HUES64 (cell line): ENCODE results near the gene STX1A.
"Not testable (repeated sequence)": the region's sequence is repeated elsewhere in the genome, so short reads cannot be mapped to it uniquely, and the experiment has no call there.

Experiments used
- H3K27ac ChIP-seq: 2 replicates; pipeline ENCODE4 v1.7.0; 2013; ENCODE audit warnings: low read depth, low read length, inconsistent platforms
- H3K27me3 ChIP-seq: 2 replicates; pipeline ENCODE4 v1.6.1; 2013; ENCODE audit warnings: mild to moderate bottlenecking, low read length; ENCODE audit not compliant: insufficient read depth
- H3K36me3 ChIP-seq: 2 replicates; pipeline ENCODE4 v1.6.1; 2013; ENCODE audit warnings: mild to moderate bottlenecking, low read length; ENCODE audit not compliant: insufficient read depth
- H3K4me1 ChIP-seq: 2 replicates; pipeline ENCODE4 v1.6.1; 2013; ENCODE audit warnings: mild to moderate bottlenecking, low read length, moderate library complexity; ENCODE audit not compliant: insufficient read depth
- H3K4me3 ChIP-seq: 2 replicates; pipeline ENCODE4 v1.5.1; 2013; ENCODE audit warnings: mild to moderate bottlenecking, low read length, moderate library complexity
- H3K9ac ChIP-seq: 2 replicates; pipeline ENCODE4 v1.6.1; 2013; ENCODE audit warnings: mild to moderate bottlenecking, low read depth, low read length
- H3K9me3 ChIP-seq: 2 replicates; pipeline ENCODE4 v1.6.1; 2013; ENCODE audit warnings: low read depth, low read length; ENCODE audit not compliant: insufficient read depth
- WGBS: fragments of 150-250, 120-280 bp; methylation state at CpG from one replicate; pipeline ENCODE4 v1.1.7; 2013; ENCODE audit warnings: missing lambda C conversion rate; 5-methylcytosine and 5-hydroxymethylcytosine counted together

STX1A gene

DNA sequence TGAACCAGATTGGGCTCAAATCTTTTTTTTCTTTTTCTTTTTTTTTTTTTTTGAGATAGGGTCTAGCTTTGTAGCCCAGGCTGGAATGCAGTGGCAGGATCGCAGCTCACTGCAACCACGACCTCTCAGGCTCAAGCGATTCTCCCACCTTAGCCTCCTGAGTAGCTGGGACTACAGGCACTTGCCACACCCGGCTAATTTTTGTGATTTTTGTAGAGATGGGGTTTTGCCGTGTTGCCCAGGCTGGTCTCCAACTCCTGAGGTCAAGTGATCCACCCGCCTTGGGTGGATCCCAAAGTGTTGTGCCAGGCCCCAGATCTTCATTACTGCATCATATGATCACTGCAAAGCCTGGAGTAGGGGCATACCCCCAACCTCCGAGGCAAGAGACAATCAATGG, 39.0 kb downstream of the STX1A start:
- H3K9me3 ChIP-seq = no peaks in the 10 kb centered on the region
- H3K36me3 ChIP-seq = peaks cover 12% of the 10 kb centered on the region
- H3K27me3 ChIP-seq = no peaks in the 10 kb centered on the region
- no peak overlapping the region for H3K9ac ChIP-seq
- 91% methylated on average over 7 of the region's 7 CpGs for WGBS
- peaks cover 6% of the 10 kb centered on the region; the same call in 1 of the 2 replicates for H3K4me1 ChIP-seq
- no peak overlapping the region for H3K27ac ChIP-seq
- H3K4me3 ChIP-seq = no peak overlapping the region

DNA sequence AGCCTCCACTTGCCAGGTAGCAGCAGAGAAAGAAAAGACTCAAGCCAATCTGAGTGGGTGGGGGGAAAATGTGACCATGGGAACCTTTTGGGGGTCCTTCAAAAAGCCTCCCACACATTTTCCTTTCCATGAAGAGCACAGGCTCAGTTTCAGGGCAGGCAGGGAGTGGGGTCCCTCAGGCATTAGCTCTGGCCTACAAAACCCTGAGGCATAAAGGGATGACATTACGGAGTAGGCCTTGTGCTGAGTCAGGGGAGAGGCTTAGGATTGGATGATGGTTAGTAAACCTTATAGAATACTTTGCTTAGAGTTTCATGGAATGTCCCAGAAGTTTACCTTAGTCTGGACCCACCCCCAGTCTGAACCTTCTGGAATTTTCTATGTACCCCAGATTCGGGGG, 39.8 kb downstream of the STX1A start:
- Histone ChIP-seq H3K9me3 (no peaks in the 10 kb centered on the region), H3K36me3 (peaks cover 12% of the 10 kb centered on the region), H3K27me3 (no peaks in the 10 kb centered on the region), H3K4me1 (peaks cover 6% of the 10 kb centered on the region; the same call in 1 of the 2 replicates), H3K9ac (no peak overlapping the region), H3K4me3 (no peak overlapping the region), H3K27ac (no peak overlapping the region)
- 93% methylated on average over 2 of the region's 2 CpGs for WGBS

DNA sequence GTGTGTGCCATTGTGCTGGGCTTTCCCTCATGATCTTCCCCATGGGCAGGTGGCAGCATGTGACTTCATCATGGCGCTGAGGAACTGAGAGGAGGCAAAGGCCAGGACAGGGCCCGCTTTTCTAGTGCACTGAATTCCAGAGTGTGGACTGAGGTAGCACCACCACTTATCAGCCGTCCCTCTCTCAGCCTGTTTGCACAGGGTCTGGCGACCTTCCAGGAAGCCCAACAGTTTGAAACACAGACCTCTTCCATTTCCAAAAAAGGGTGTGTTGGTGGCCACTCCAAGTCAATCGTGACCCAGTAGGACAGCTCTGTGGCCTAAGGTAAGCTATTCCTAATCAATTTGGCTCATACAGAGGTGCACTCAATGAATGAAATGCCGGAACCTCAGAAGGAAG, 40.6 kb downstream of the STX1A start:
- Histone ChIP-seq H3K27ac (no peak overlapping the region), H3K36me3 (peaks cover 12% of the 10 kb centered on the region), H3K9ac (no peak overlapping the region), H3K27me3 (no peaks in the 10 kb centered on the region), H3K4me3 (no peak overlapping the region), H3K4me1 (peaks cover 6% of the 10 kb centered on the region; the same call in 1 of the 2 replicates), H3K9me3 (no peaks in the 10 kb centered on the region)
- 93% methylated on average over 6 of the region's 6 CpGs for WGBS

DNA sequence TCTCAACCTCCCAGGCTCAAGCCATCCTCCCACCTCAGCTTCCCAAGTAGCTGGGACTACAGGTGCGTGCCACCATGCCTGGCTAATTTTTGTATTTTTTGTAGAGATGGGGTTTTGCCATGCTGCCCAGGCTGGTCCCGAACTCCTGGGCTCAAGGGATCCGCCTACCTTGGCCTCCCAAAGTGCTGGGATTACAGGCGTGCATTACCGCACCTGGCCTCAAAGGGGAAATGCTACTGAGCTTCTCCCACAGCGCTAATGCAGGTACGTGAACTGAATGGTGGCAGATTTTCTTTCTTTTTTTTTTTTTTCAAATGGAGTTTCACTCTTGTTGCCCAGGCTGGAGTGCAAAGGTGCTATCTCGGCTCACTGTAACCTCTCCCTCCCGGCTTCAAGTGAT, 43.4 kb downstream of the STX1A start:
- not testable (repeated sequence) for H3K27me3 ChIP-seq, H3K4me1 ChIP-seq, H3K27ac ChIP-seq, H3K4me3 ChIP-seq, H3K9me3 ChIP-seq, H3K9ac ChIP-seq
- WGBS = 81% methylated on average over 9 of the region's 9 CpGs
- peaks cover 12% of the 10 kb centered on the region for H3K36me3 ChIP-seq

DNA sequence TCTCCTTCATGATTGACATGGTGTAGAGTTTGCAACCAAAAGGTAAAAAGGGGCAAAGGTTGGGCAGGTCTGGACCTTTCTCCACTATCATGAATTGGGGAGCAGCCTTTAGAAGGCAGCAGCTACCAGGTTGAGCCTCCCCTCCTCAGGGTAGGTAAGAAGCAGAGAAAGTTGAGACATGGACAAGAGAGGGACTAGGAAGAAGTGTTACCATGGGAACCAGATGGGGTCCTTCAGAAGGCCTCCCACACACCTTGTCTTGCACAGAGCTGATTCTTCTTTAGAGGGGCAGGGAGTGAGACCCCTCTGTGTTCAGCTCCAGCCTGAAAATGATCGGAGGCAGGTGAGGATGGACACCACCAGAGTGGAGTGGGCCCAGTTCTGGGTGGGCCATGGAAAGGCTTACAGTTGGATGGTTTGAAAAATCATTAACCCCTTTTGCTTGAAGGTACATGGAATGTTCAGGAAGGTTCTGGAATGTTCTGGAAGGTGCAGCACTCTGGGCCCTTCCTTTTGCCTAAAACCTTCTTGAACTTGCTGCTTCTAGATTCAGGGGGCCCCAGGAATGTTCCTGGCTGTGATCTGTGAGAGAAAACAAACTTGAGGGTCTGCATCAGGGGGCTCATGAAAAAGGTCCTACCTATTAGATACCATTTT, 44.9 kb downstream of the STX1A start:
- peaks cover 12% of the 10 kb centered on the region for H3K36me3 ChIP-seq
- no peaks in the 10 kb centered on the region; the same call in 1 of the 2 replicates for H3K4me1 ChIP-seq
- no peaks in the 10 kb centered on the region for H3K27me3 ChIP-seq
- H3K4me3 ChIP-seq = no peak overlapping the region
- 84% methylated on average over 1 of the region's 1 CpG for WGBS
- H3K9ac ChIP-seq = no peak overlapping the region
- no peak overlapping the region for H3K27ac ChIP-seq
- no peaks in the 10 kb centered on the region for H3K9me3 ChIP-seq

DNA sequence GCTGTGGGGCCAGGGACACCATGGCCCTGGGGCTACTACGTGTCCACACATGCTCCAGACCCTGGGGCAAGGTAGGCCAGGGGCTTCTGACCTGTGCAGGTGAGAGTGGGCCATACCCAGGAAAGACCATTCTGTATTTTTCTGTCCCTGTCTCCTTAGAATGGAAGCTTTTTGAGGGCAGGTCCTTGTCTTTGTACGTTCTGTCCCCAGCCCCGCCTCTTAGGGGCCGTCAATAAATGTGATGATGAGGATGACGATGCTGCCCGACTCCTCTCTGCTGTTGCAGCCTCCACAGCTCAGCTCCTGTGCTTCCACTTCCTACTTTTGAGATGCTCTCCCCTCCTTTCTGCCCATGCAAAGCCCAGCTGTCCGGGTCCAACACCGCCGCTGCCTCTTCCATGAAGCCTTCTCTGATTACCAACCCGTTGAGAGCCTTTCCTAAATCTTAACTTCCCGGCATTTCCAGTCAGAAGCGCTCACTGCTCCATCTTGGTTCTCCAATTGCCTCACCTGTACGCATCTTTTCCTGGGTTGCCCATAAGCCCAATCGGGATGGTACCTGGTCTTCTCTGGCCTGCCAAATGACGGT, 47.5 kb downstream of the STX1A start:
- peaks cover 8% of the 10 kb centered on the region; the same call in 1 of the 2 replicates for H3K4me1 ChIP-seq
- no peak overlapping the region for H3K27ac ChIP-seq
- H3K9ac ChIP-seq = no peak overlapping the region
- peaks cover 7% of the 10 kb centered on the region; the same call in 1 of the 2 replicates for H3K27me3 ChIP-seq
- H3K9me3 ChIP-seq = no peaks in the 10 kb centered on the region
- H3K36me3 ChIP-seq = no peaks in the 10 kb centered on the region
- 91% methylated on average over 15 of the region's 15 CpGs for WGBS
- H3K4me3 ChIP-seq = no peak overlapping the region

DNA sequence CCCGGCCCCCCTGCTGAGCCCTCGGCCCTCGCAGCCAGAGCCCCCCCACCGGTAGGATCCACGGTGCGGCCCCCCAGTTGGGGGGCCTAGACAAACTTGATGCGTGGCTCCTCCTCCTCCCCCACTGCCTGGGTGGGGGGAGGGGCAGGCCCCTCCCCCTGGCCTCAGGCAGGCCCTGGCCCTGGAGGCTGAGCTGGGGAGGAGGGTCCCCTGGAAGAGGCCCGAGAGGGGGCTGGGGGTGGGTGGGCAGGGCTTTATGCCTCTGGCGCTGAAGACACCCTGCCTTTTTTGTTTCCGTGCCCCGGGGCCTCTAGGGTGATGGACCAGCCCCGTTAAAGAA, 48.2 kb downstream of the STX1A start:
- H3K4me1 ChIP-seq = peaks cover 8% of the 10 kb centered on the region; the same call in 1 of the 2 replicates
- 44% methylated on average over 8 of the region's 12 CpGs for WGBS
- no peak overlapping the region for H3K4me3 ChIP-seq
- H3K9me3 ChIP-seq = no peaks in the 10 kb centered on the region
- H3K36me3 ChIP-seq = no peaks in the 10 kb centered on the region
- peaks cover 7% of the 10 kb centered on the region; the same call in 1 of the 2 replicates for H3K27me3 ChIP-seq
- H3K27ac ChIP-seq = no peak overlapping the region
- no peak overlapping the region for H3K9ac ChIP-seq

DNA sequence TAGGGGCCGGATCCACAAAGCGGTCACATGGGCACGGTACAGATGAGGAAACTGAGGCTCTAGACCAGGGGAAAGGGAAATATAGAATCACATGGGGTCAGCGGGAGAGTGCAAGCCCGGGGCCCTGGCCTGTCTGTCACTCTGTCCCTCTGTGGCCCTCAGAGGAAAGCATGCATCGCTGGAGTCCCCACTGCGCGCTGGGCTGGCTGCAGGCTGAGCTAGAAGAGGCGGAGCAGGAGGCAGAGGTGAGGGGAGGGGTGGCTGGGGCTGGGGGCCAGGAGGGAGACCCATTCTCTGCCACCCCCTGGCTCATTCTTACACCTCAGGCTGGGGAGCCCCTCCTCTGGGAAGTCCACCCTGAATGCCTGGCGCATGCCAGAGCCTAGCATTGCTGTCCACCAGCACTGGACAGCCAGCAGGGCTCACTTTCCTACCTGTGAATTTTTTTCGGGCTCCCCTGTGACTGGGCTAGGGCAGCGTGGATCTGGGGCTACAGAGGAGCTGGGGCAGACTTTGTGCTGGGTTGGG, 49.5 kb downstream of the STX1A start:
- 73% methylated on average over 12 of the region's 12 CpGs for WGBS
- H3K27ac ChIP-seq = no peak overlapping the region
- H3K27me3 ChIP-seq = peaks cover 7% of the 10 kb centered on the region; the same call in 1 of the 2 replicates
- H3K36me3 ChIP-seq = no peaks in the 10 kb centered on the region
- no peaks in the 10 kb centered on the region for H3K9me3 ChIP-seq
- no peak overlapping the region for H3K4me3 ChIP-seq
- peaks cover 8% of the 10 kb centered on the region; the same call in 1 of the 2 replicates for H3K4me1 ChIP-seq
- no peak overlapping the region for H3K9ac ChIP-seq

DNA sequence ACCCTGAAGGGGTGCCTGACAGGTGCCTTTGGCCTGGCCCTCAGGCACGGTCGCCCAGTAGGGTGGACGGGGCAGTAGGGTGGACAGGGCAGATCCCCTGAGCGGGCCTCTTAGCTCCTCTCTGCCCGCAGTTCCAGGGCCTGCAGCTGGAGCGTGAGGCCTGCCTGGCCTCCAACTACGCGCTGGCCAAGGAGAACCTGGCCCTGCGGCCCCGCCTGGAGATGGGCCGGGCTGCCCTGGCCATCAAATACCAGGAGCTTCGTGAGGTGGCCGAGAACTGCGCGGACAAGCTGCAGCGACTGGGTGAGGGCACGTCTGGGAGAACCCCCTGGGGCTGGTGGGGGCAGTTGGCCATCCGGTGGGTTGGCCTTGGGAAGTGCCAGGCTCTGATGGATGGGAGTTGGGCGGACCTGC, 50.2 kb downstream of the STX1A start:
- WGBS = 76% methylated on average over 19 of the region's 19 CpGs
- Histone ChIP-seq H3K36me3 (no peaks in the 10 kb centered on the region), H3K4me1 (peaks cover 8% of the 10 kb centered on the region; the same call in 1 of the 2 replicates), H3K9me3 (no peaks in the 10 kb centered on the region), H3K27ac (no peak overlapping the region), H3K4me3 (no peak overlapping the region), H3K9ac (no peak overlapping the region), H3K27me3 (peaks cover 7% of the 10 kb centered on the region; the same call in 1 of the 2 replicates)

DNA sequence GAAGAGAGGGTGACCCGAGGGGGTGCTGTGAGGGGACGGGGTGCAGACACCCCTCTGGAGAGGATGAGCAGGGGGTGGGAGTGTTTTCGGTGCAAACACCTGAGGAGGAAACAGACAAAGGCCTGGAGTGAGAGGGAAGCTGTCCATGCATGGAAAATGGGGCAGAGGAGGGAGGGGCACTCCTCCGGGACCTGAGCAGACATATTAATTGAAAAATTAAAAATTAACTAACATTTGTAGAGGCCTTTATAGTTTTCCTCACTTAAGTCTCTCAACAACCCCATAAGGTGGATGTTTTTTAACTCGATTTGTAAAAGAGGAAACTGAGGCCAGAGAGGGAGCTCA, 50.6 kb downstream of the STX1A start:
- no peak overlapping the region for H3K9ac ChIP-seq
- H3K36me3 ChIP-seq = no peaks in the 10 kb centered on the region
- peaks cover 8% of the 10 kb centered on the region; the same call in 1 of the 2 replicates for H3K4me1 ChIP-seq
- peaks cover 7% of the 10 kb centered on the region; the same call in 1 of the 2 replicates for H3K27me3 ChIP-seq
- peak overlapping the region; percentile 57 for H3K4me3 ChIP-seq
- WGBS = 64% methylated on average over 4 of the region's 5 CpGs
- no peak overlapping the region for H3K27ac ChIP-seq
- H3K9me3 ChIP-seq = no peaks in the 10 kb centered on the region

DNA sequence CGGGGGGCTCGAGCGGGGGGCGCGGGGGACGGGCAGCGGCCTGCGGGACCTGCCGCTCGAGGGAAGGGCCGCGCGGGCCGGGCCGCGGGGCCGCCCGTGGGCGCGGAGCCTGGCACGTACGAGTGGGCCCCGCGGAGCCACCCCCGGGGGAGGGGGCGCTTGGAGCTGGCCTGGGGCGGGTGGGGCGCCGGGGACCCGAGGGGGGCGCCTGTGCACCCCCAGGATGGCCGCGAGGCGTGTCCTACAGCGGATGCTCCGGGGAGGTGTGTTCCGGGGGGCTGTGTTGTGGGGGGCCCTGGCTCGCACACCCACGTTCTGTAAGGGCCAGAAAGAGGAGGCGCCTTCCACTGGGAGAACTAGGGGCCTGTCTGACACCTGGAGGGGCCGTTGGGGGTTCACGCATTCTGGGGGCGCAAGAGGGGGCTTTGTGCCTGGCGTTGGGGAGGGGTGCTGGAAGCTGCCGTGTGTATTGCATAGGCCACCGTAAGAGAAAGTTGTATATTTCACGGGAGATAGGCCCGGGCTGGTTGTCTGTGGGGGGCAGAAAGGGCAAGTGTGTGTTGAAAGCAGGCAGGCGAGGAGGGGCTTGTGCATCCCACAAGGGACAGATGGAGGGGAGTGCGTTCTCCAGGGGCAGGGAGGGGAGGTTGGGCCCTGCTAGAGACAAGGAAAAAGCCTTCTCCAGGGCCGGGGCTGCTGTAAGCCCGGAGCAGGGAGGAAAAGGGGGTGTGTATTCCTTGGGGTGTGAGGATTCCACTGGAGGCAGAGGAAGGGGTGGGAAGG, 51.2 kb downstream of the STX1A start:
- Histone ChIP-seq H3K9me3 (no peaks in the 10 kb centered on the region), H3K27ac (no peak overlapping the region), H3K36me3 (no peaks in the 10 kb centered on the region), H3K4me1 (peaks cover 8% of the 10 kb centered on the region; the same call in 1 of the 2 replicates), H3K4me3 (peak overlapping the region; percentile 57), H3K9ac (0 out of 2 replicates have a peak overlapping the region, but pooled peaks have one; percentile 44), H3K27me3 (peaks cover 7% of the 10 kb centered on the region; the same call in 1 of the 2 replicates)
- WGBS = 10% methylated on average over 52 of the region's 52 CpGs
